Urothelium cell line (cell line): ENCODE measurements around the gene DNAJA4.
A peak's percentile ranks its signal among the peaks of the same experiment; 100 is the strongest.
"Not testable (repeated sequence)": the region's sequence is repeated elsewhere in the genome, so short reads cannot be mapped to it uniquely, and the experiment has no call there.

ENCODE experiments used
- DNase-seq: peaks from one replicate; pipeline ENCODE4 v3.0.0; 2011; ENCODE audit warnings: low spot score, mixed read lengths
- FAIRE-seq: peaks from 2 replicates; lab custom pipeline; 2011; peaks lifted over from hg19 to GRCh38; lab: Jason Lieb, UNC

DNAJA4 gene

DNA sequence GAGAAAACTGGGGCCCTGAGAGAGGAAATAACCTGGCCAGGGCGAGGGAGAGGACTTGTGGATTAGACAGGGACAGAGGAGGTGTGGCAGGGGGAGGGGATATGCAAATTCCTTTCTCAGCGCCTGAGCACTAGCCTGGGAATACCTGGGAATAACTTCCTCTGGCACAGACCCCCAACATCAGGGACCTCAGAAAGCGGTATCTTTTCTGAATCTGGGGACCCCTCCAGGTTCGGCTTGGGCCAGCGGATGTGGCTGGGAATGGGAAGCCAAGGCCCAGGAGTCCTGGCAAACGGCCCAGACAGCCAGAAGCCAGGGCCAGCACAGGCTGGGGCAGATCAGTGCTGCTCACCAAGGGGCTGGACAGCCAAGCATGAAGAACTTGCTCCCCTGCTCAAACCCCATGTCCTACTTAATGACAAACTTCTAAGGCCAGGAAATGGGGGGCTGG is 20.8 kb upstream of the DNAJA4 start:
- FAIRE-seq (no peak), DNase-seq (no peak)

DNA sequence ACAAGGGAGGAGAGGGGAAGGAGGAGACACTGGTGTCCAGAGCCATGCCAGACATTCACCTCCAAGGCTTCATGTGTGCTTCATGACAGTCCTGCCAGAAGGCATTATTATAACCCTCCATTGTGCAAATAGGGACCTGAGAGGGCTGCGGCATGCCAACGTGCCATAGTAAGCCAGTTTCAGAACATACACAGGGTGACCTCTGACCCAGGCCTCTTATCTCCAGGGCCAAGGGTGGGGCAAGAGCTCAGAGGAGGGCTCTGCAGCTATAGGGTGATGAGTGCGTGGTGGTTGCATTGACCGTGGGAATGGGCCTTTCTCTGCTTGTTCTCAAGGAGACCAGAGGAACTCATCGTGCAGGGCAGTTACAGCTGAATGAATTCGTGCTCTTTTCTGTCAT is 20.3 kb upstream of the DNAJA4 start:
- FAIRE-seq (no peak), DNase-seq (no peak)

DNA sequence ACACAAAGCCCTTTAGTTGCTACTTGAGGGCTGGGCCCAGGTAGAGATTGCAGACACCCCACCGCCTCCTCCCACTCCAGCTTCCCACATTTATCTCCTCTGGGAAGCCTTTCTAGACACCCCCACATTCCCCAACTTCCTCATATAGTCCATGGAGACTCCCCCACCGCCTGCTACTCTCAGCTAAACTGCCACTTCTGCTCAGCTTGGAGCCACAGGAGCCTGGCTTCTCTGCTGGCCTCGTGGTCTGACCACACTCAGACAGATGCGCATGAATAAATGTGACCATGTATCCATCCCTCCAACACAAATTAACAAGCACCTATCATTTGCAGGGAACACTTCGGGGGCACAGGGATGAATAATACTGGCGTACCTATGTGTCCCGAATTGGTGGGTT is 19.5 kb upstream of the DNAJA4 start:
- FAIRE-seq, result no peak

DNA sequence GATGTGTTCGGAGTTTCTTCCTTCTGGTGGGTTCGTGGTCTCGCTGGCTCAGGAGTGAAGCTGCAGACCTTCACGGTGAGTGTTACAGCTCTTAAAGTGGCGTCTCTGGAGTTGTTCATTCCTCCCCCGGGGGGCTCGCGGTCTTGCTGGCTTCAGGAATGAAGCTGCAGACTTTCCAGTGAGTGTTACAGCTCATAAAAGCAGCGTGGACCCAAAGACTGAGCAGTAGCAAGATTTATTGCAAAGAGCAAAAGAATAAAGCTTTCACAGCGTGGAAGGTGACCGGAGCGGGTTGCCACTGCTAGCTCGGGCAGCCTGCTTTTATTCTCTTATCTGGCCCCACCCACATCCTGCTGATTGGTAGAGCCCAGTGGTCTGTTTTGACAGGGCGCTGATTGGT is 19.0 kb upstream of the DNAJA4 start:
- FAIRE-seq, DNase-seq: not testable (repeated sequence)

More for the DNA sequence above, 19.5 kb upstream of the DNAJA4 start:
- DNase-seq, result no peak

DNA sequence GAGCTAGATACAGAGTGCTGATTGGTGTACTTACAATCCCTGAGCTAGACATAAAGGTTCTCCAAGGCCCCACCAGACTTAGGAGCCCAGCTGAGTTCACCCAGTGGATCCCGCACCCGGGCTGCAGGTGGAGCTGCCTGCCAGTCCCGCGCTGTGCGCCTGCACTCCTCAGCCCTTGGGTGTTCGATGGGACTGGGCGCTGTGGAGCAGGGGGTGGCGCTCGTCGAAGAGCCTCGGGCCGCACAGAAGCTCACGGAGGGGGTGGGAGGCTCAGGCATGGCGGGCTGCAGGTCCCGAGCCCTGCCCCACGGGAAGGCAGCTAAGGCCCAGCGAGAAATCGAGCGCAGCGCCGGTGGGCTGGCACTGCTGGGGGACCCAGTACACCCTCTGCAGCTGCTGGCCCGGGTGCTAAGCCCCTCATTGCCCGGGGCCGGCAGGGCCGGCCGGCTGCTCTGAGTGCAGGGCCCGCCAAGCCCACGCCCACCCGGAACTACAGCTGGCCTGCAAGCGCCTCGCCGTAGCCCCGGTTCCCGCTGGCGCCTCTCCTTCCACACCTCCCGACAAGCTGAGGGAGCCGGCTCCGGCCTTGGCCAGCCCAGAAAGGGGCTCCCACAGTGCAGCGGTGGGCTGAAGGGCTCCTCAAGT is 18.3 kb upstream of the DNAJA4 start:
- not testable (repeated sequence) for FAIRE-seq, DNase-seq

DNA sequence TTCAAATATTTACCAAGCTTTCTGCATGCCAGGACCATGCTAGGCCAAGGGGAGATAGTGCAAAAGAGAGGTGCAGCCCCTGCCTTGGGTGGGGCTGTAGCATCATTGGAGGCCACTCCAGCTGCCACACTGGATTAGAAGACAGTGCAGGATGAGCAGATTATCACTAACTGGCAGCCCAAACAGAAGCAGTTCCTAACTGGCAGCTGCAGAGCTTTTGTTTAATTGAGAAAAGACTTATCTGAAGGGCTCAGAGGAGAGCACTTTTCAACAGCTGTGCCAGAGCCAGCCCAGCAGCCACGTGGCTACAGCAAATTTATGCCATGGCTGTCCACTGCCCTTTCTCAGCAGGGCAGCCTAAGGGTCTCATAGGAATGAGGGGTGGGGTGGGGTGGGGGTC is 16.5 kb upstream of the DNAJA4 start:
- DNase-seq, result no peak
- FAIRE-seq, result no peak

DNA sequence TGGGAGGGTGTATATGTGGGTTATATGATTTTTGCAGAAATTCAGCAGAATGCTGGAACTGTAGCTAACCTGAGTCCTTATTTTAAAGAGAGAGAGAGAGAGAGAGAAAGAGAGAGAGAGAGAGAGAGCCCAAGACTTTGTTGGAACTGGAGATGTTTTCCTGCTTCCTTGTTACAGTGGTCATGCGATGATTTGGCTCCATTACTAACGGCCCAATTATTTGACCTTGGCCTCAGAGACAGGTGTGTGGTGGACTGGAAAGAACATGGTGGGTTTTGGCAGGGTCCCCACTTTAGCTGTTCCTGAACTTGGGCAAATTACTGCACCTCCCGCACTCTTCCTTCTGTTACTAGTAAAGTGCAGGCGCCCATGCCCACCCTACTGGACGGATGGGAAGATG is 15.2 kb upstream of the DNAJA4 start:
- DNase-seq (no peak), FAIRE-seq (no peak)

DNA sequence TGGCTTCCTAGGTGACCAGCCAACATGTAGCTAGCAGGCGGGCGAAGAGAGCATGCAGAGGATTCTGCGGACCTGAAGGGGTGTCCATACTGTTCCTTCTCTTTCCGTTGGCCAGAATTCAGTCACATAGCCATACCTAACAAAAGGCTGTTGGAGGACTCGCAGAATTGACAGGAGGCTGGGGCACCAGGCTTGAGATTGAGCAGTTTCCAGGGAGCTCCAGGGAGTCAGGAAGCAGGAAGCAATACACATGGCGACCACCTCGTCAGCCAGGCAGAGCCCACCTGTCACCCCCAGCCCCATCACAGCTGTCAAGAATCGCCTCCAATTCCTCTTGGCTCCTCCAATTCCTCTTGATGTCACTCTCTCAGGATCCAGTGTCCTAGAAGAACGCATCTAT is 13.2 kb upstream of the DNAJA4 start:
- FAIRE-seq, result no peak
- no peak for DNase-seq

DNA sequence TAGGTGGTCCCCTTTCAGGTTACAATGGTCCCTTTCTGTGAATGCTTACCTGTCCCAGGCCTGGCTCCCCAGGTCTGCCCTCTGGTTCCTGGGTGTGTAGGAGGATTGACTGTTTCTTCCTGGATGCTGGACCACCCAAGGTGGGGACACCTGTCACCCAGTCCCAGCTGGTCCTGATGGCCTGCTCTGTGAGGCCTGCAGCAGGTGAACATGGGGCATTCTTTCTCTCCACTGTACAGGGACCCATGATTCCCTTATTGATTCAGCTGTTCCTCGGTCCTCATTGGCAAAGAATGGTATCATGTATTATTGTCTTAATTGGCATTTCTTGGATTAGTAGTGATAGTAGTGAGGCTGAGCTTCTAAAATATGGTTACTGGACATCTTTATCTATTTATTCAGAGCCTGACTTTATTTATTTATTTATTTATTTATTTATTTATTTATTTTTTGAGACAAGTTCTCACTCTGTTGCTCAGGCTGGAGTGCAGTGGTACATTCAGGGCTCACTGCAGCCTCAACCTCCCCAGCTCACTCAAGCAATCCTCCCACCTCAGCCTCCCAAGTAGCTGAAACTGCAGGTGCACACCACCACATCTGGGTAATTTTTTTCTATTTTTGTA is 8.8 kb upstream of the DNAJA4 start:
- DNase-seq (no peak), FAIRE-seq (no peak)

DNA sequence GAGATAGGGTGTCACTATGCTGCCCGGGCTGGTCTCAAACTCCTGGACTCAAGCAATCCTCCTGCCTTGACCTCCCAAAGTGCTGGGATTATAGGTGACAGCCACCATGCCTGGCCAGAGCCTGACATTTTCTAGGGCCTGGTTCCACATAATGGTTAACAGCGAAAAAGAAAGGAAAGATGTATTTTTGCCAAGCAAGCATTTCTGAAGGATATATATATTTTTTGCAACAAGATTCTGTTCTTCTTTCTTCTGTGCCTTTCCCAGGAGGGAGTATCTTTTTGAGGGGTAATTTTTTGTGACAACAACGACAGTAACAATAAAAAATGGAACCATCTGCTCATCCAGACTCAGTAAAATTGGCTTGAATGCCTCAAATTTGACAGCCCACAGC is 8.3 kb upstream of the DNAJA4 start:
- FAIRE-seq (no peak), DNase-seq (no peak)

DNA sequence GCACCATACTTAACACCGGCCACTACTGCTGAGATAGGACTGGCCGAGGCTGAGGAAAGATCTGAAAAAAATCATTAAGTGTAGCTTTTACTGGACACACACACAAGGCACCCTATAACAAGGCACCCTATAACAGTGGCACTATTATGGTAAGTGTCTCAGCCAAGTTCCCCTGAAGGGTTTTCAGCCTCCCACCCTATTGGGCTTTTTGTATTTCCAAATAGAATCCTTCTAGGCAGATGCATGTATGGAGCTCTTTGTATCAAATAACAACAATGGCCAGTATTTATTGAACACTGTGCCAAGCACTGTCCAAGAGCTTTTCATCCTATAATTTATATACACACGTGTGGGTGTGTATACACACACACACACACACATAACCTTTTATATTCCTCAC is 6.7 kb upstream of the DNAJA4 start:
- FAIRE-seq (no peak), DNase-seq (no peak)

DNA sequence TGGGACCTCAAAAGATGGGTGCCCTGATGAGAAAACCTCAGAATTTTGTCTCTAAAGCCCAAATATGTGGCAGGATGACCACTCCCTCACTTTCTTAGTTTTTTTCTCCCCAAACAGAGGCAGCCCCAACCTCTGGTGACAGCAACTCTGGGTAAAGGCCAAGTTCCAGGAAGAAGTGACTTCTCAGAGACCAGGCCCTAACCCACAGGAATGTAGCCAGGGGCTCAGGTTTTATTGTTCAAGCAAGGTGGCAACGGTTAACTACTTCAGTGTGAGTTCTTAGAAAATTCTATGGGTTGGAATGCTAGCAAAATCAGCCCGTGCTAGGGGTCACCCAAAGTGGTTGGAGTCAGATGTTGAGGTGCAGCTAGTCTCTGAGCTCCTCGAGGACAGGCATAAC is 5.1 kb upstream of the DNAJA4 start:
- FAIRE-seq (no peak), DNase-seq (peak; percentile 73)

DNA sequence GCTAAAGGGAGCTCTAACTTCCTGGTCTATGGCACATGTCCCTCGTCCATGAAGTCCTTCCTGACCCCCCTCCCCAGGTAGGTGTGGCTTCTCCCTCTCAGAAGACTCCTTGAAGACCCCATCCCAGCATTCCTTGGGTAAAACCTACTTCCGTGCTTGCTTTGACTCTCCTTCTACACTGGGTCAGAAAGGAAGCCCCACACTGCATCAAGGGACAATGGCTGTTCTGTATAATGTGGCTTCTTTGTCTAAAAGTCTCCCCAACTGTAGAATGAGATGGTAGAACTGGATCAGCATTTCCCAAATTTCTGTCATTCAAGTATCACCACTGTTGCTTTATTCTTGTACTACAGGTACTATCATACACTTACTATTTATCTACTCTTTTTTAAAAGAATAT is 3.9 kb upstream of the DNAJA4 start:
- no peak for FAIRE-seq
- no peak for DNase-seq

DNA sequence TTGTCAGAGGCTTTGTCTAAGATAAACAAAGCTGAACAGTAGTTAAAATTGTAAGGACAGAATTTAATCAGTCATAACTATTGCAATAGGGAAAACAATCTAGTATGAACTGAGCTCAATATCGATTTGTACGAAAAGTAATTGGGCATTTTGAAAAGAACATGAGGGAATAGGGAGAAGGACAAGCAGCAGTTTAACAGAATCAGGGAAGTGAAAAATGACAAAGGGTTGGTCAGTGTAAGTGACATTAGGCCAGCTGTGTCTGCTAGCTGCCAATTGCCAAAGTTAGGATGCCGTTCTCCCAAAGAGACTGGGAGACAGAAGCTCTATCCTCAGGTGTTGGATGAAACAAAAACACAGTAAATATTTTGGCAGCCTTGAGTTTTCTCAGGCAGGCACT is 3.3 kb upstream of the DNAJA4 start:
- no peak for DNase-seq
- no peak for FAIRE-seq

DNA sequence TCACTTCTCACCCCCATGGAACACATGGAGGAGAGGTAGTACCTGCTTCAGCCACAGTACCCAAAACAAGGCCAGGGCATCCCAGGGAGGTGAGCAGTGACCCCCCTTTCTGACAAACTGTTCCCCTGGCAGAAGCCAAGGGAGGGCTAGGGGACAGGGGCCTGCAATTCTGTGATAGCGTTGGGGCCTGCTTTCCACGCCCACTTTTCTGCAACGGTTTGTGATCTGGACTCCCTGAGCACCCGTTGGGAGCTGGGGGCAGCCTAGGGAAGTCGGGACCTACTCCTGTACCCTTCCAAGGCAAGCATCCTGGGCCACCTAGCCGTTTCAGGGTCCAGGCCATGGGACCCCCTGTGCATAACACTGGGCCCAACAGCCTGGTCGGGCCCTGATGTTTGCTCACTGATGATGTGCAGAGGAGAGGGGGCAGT is 996 bp upstream of the DNAJA4 start:
- DNase-seq, result no peak
- FAIRE-seq, result no peak

DNA sequence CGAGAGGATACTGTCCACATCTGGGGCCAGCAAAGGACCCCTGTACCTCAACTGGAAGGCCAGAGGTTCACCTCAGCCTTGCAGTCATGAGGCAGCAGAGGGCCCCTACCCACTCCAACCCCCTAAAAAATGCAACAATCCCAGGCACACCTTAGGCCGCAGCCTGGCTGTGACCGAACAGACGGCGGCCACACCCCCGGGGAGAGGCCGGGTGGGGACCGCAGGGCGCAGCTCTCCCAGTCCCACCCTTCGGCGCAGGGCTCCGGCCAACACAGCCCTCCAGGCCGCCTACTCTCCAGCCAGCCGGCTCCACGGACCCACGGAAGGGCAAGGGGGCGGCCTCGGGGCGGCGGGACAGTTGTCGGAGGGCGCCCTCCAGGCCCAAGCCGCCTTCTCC is 457 bp upstream of the DNAJA4 start:
- DNase-seq, result no peak
- FAIRE-seq, result no peak

DNA sequence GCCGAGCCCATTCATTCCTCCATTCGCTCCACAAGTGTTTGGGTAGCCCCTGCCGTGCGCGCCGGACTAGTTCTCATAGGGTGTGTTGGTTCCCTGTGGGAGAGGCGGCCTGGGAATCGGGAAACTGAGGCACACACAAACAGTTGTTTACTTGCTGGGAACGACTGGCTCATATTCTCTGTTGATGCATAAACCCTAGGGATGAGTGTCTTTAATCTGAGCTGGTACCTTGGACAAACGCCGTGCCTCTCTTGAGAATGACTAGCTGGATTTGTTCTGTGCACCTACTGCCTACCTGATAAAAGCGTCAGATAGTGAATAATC is 737 bp downstream of the DNAJA4 start:
- DNase-seq, result no peak
- FAIRE-seq, result no peak

DNA sequence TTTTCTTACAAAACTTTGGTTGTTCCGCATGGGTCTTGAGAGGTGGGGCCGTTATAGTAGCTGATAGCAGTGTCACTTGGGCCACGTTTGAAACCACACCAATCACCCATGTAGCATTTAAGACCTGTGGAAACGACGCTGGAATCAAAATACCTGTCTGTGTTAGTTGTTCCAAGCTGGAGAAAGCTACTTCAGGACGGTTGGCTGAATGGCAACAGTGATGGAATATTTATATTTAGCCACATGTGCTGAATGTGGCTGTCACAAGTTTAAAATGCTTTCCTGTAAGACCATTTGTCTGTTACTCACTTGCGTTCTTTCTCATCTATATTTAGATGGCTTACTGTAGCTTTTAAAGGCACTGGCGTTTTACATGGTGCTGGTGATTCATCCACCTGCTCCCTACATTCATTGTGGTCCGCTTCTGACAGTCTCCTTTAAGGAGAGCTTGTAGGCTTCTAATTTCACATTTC is 1.4 kb downstream of the DNAJA4 start:
- FAIRE-seq (no peak), DNase-seq (no peak)

DNA sequence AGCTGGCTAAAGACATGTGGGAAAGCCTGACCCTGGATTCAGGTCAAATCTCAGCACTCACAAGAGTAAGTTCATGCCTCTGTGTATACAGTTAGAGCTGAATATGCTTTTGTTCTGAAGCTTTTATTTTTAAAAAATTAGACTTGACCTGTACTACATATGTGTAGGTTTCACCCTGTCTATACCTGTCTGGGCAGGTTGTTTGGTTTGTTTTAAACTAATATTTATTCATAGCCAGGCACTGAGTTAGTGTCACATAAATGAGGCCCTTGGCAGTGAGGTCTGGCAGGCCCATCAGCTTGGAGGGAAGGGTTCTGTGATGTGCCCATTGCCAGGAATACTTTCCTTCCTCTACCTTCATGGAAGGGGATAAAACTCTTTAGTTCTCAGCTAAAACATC is 1.9 kb downstream of the DNAJA4 start:
- no peak for DNase-seq
- FAIRE-seq, result no peak

DNA sequence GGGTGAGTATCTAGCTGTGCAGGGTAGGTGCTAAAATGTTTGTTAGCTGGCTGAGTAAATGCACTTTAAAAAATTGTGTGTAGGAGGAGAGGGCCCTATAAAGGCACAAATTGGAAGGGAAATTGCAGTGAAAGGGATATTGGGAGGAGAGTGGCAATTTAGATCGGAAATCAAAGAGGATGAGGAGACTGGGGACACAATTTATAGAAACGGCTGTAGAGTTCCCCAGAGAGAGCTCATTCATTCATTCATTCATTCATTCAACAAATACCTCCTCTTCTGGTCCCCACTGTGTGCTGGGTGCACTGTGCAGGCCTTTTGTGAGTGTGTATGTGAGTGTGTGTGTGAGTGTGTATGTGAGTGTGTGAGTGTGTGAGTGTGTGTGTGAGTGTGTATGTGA is 2.4 kb downstream of the DNAJA4 start:
- DNase-seq (no peak), FAIRE-seq (no peak)

DNA sequence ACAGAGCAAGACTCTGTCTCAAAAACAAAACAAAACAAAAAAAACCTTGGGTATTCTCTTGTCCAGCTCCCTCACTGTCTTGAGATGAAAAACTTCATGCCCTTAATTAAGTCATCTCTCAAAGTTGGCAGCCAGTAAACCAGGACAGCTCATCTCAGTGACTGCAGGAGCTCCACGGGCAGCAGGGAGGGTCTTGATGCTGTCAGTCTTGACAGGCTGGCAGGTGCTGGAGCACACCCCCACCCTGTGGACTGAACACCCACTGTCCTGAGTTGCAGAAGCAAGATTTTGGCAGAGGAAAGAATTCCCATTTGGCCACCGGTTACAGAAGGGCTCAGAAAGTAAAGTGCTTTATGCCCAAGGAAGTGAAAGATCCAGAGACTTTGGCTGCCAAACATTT is 8.0 kb downstream of the DNAJA4 start:
- no peak for FAIRE-seq
- DNase-seq, result no peak

DNA sequence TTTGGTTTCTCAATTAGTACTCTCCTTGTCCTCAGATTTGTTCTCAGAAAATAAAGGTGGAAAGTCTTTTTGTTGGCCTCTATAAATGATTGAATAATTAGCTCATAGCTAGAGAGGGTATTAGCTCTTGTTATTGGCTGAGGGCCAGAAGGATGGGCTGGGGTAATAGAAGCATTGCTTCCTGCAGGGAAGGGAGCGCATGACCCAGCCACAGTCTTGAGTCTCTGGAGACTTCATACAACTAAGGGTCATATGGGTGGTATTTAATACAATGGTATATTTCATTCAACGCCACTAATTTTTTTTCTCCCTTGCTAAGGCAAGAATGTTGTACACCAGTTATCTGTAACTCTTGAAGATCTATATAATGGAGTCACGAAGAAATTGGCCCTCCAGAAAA is 8.4 kb downstream of the DNAJA4 start:
- FAIRE-seq (no peak), DNase-seq (no peak)

DNA sequence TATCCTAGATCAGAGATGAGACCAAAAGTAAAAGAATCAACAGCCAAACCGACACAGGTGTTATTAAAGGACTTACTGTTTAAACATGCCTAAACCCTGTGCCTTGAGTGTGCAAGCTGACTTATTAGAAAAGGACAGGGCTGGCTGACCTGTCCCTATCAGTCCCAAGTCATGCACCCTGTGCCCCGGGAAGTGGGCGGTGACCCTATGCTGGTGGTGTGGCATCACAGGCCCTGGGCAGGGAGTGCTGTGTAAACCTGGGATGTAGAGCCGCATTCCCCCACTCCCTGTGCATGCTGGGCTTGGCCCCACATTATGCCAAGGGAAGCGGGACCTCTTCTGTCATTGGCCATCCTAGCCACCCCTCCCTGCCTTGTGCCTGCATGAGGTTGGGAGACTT is 10.6 kb downstream of the DNAJA4 start:
- DNase-seq (no peak), FAIRE-seq (no peak)
